HPDE6-E6E7 (cell line): ENCODE measurements around the gene HSF2.
A peak's percentile ranks its signal among the peaks of the same experiment; 100 is the strongest.

Experiments used
- DNase-seq: peaks from one replicate; pipeline ENCODE4 v3.0.0; 2011; ENCODE audit warnings: missing footprints; ENCODE audit errors: extremely low spot score

The HSF2 gene, protein sequence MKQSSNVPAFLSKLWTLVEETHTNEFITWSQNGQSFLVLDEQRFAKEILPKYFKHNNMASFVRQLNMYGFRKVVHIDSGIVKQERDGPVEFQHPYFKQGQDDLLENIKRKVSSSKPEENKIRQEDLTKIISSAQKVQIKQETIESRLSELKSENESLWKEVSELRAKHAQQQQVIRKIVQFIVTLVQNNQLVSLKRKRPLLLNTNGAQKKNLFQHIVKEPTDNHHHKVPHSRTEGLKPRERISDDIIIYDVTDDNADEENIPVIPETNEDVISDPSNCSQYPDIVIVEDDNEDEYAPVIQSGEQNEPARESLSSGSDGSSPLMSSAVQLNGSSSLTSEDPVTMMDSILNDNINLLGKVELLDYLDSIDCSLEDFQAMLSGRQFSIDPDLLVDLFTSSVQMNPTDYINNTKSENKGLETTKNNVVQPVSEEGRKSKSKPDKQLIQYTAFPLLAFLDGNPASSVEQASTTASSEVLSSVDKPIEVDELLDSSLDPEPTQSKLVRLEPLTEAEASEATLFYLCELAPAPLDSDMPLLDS

DNA sequence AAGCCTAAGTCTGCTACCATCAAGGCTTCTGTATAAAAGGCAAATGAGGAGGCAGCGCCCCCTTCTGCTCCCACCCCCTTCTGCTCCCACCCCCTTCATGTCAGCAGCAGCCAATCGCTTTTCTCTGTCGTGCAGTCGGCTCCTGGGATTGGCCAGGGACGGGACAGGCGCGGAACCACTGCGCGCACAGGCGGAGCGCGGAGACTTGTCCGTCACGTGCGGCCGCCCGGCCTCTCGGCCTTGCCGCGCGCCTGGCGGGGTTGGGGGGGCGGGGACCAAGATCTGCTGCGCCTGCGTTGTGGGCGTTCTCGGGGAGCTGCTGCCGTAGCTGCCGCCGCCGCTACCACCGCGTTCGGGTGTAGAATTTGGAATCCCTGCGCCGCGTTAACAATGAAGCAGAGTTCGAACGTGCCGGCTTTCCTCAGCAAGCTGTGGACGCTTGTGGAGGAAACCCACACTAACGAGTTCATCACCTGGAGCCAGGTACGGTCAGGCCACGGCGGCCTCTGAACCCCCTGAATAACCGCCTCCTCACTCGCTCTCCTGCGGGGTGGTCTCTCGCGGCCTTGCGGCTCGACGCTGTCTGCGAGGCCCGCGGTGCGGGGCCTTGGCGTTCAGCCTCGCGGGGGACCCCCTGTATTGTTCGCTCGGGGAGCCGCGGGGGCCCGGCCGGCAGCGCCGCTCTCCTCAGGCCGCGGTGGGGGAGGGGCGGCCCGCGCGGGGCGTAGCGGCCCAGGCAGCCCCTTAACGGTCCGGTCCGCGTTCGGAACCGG lies at the start of gene HSF2:
Gene HSF2 (plus strand): TSS at position 305 of the 773 bp plus-strand sequence. CDS start 86 bp downstream, at position 391.
- peak; percentile 95 for DNase-seq

DNA sequence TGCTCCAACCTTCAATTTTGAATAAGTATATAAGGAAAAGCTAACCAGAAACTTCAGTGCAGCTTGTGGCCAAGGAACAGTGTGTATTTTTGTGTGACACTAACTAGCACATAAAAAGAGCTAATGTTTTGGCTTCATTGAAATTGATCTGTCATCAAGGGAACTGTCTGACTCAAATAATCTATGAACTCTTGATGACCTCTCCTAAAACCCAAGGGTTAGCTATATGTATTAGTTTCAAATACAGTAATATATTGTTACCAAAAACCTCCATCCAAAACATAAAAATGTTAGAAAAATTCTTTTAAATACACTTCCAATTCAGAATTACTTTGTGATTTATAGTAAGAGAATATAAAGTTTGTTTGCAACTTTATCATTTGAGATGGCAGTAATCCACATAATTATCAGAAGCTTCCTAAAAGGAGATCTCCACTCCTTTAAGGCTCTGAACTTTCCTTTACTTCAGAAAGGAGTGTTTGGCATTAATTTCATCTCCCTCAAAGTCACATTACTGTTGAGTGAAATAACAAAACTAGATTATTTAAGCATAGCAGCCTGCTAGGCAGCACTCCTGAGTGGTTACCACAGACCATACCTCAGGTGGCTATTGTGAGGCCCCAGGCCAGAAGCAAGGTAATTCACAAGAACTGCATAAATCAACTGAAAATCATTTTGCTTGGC lies 46.3 kb upstream of the HSF2 start:
- no peak for DNase-seq

- DNase-seq = no peak
These were observed 38.6 kb upstream of the HSF2 start for GRCh38 chr6:122360809-122361208.

GRCh38 chr6:122361314-122361979 lies 38.0 kb upstream of the HSF2 start:
- DNase-seq = no peak

DNA sequence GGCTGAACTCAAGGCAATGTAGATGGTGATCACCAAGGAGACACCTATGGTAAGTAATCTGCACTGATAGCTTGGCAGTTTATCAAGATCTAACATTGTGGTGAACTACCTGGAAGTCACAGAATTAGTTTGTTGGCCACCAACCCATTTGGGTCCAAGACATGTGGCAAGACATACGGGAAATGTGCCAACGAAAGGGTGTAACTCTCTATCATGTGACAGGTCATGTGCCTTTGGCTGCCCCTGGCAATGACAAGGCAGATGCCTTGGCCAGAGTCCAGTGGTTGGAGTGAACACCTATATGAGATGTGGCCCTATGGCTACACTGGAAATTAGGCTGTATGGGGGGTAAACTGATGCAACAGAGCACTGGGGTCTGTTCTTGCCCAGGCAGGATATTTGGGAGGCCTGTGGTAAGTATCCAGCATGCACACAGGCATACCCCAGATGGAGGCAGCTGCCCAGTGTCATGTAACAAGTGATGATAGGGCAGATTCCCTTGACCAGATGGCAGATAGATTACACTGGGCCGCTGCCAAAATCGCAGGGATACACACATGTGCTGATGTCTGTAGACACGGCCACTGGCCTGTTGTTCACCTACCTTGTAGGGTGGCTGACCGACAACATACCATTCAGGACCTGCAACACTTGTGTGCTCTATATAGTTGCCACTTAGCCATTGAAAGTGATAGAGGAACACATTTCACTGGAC lies 35.5 kb upstream of the HSF2 start:
- no peak for DNase-seq

- no peak for DNase-seq
These were observed 33.6 kb upstream of the HSF2 start for GRCh38 chr6:122365775-122366403.

DNA sequence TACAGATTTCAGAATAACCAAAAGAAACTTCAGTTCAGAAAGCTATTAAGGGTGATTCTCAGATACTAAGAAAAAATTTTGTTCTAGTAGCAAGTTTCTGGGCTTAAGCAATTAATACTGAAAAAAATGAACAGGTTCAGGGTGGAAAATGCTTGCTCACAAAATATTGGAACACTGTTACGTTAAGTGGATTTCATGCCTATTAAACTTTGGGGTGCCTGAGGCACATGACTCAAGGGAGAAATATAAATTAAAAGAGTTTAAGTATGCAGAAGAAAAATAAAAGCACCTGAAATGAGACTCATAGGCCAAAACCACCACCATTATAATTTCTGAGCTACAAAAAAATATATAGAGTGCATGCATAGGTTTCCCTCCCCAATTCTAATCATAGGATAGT lies 32.3 kb upstream of the HSF2 start:
- DNase-seq = no peak

- DNase-seq = no peak
These were observed 29.9 kb upstream of the HSF2 start for GRCh38 chr6:122369536-122369935.

DNA sequence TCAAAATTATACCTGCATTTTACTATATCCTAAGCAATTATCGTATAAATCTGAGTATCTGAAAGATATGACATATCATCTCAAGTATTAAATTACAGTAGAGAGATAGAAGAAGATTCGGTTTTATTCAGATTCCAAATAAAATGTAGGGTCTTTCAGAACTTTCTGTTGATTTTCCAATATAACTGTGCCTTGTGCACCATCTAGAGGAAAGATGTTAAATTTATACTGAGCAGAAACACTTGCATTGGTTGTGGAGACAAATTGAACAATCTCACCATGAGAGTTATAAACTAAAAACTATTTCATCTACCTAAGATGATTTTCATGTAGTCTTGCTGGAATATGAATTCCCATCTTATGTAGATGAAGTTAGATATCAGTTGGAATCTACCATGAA lies 26.8 kb upstream of the HSF2 start:
- DNase-seq = no peak

- no peak for DNase-seq
These were observed 25.1 kb upstream of the HSF2 start for GRCh38 chr6:122374307-122374706.

DNA sequence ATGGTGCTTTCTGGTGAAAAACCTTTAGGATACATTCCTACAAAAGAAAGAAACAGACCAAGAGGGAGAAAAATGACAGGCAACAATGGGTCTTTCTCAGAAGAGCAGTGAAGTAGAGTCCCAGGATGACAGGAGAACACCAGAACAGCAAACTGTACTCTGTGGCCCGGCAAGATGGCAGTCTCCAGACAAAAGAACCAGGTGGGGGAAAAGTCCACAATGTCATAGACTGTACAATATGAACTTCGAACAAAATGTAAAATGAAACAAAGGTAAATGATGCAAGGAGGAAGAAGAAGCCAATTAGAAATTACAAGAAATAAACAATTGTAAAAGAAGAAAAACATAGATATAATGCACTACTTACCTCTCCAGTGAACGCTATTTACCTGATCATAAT lies 23.2 kb upstream of the HSF2 start:
- DNase-seq = no peak

DNA sequence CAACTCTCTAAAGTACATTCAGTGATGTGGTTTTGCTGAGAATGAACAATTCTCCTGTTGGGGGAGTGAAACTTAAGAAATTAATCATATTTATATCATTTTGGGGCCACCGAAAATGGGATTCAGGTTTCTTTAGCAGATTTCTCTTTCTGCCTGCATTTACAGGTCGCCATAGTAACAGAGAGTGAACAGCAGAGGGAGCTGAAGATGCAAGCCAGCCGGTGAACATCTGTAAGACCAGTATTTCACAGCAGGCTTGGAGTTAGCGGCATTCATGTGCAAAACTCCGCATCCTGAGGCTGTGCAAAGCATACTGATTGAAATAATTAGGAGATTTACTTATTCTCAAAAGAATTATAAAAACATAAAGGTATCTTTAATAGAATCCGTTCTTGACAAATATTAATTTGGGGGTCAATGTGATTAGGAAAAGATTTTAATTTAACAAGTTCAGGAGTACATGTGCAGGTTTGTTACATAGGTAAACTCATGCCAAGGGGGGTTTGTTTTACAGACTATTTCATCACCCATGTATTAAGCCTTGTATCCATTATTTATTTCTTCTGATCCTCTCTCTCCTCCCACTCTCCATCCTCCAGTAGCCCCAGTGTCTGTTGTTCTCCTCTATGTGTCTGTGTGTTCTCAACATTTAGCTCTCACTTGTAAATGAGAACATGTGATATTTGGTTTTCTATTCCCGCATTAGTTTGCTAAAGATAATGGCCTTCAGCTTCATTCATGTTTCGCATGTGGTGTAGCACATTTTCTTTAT lies 17.8 kb upstream of the HSF2 start:
- peak; percentile 50 for DNase-seq

- DNase-seq = no peak
These were observed 13.4 kb upstream of the HSF2 start for GRCh38 chr6:122385857-122386612.

GRCh38 chr6:122388945-122389344 lies 10.5 kb upstream of the HSF2 start:
- no peak for DNase-seq

- no peak for DNase-seq
These were observed 9.6 kb upstream of the HSF2 start for GRCh38 chr6:122389704-122390372.

DNA sequence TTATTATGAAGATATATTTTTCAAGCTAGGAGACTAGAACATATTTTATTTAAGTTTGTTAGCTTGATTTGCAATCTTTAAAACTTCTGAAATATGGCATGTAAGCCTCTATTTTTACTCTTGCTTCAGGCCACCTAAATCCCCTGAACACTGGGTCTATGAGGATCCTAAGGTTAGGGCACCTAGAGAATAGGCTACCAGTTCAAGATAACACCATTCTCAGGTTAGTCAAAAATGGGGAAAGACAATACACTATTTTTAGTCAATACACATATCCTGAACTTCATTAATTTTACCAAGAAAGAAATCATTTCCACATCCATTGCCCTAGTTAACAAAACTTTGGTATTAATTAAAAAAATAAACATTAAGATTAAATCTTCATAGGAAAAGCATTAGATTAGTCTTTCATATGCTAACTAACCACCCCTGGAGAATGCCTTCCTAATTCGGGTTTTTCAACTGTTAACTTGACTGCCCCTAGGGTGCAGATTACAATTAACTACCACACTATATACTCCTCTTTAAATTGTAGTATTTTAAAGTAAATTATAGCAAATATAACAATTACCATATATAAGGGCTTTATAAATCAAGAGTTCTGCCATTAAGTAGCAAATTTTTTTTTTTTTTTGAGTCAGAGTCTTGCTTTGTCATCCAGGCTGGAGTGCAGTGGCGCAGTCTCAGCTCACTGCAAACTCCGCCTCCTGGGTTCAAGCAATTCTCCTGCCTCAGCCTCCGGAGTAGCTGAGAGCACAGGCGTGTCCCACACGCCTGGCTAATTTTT lies 6.7 kb upstream of the HSF2 start:
- DNase-seq = no peak

DNA sequence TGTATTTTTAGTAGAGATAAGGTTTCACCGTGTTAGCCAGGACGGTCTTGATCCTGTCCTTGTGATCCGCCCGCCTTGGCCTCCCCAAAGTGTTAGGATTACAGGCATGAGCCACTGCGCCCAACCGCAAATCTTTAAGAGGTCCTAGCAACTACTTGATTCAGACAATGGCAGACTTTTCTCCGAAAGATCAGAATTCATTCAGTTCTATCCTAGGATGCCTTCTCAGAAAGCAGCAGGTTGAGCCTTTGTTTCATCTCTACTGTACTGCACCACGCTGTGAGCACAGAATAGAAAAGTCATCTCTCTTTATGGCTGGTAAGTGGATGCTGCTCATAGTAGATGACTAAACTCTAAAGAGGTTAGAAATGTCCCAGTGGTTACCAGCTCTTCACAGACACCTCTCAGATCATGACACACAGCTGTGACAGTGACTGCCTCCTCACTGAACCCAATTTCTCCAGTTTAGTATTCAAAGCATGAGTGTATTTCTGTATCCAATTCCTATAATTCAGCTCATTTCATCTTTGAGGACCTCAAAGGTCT lies 6.0 kb upstream of the HSF2 start:
- DNase-seq = no peak
